HCT116 (cell line): ENCODE data around the gene LAMC2.

Experiments used
- ATF3 ChIP-seq: IDR thresholded peaks from 2 replicates; pipeline ENCODE4 v1.6.1; 2012
- CTCF ChIP-seq, 3 experiments: fragments of 200-600 bp in 1 of 3; sonication (generic) in 1 of 3; IDR thresholded peaks in 2 of 3; conservative IDR thresholded peaks in 1 of 3; 2 replicates each; pipeline ENCODE4 v1.5.1; 2012 to 2017; ENCODE audit warnings: low read depth in 2 of 3, low read length in 2 of 3, antibody characterized with exemption in 1 of 3, borderline replicate concordance in 1 of 3, control low read depth in 1 of 3, mild to moderate bottlenecking in 1 of 3, mixed read lengths in 1 of 3, mixed run types in 1 of 3, moderate library complexity in 1 of 3; ENCODE audit not compliant: insufficient read depth in 1 of 3
- EGR1 ChIP-seq: IDR thresholded peaks from 2 replicates; pipeline ENCODE4 v1.6.1; 2012; ENCODE audit warnings: low read depth
- EZH2phosphoT487 ChIP-seq: fragments of 200-600 bp; IDR thresholded peaks from 2 replicates; pipeline ENCODE4 v1.6.1; 2018; ENCODE audit warnings: antibody characterized with exemption, borderline replicate concordance
- JUND ChIP-seq: IDR thresholded peaks from 2 replicates; pipeline ENCODE4 v1.6.1; 2012
- POLR2A ChIP-seq: IDR thresholded peaks from 2 replicates; pipeline ENCODE4 v1.7.0; 2011; ENCODE audit warnings: borderline replicate concordance; ENCODE audit not compliant: insufficient read depth, insufficient read length; ENCODE audit errors: extremely low read depth
- SRF ChIP-seq: IDR thresholded peaks from 2 replicates; pipeline ENCODE4 v1.6.1; 2012; ENCODE audit warnings: low read depth
- YY1 ChIP-seq: IDR thresholded peaks from 2 replicates; pipeline ENCODE4 v1.6.1; 2011; ENCODE audit warnings: low read length, low read depth, moderate library complexity, mild to moderate bottlenecking; ENCODE audit not compliant: insufficient replicate concordance; ENCODE audit errors: extremely low read depth
- ZBTB33 ChIP-seq: IDR thresholded peaks from 2 replicates; pipeline ENCODE4 v1.6.1; 2011; ENCODE audit warnings: mild to moderate bottlenecking, low read length, moderate library complexity; ENCODE audit not compliant: insufficient replicate concordance; ENCODE audit errors: extremely low read depth

- no peak for TF ChIP-seq CTCF (IDR thresholded peaks at IDR 0.05 in 2 of 3, conservative IDR thresholded peaks at IDR 0.05 in 1 of 3; ENCODE audit: borderline replicate concordance in 1 of 3, insufficient read depth in 1 of 3, low read depth in 2 of 3, low read length in 2 of 3)
- no peak for TF ChIP-seq POLR2A
- no peak for TF ChIP-seq EZH2phosphoT487
- TF ChIP-seq SRF, result no peak
- TF ChIP-seq EGR1, result no peak
- TF ChIP-seq ATF3, result no peak
- no peak for TF ChIP-seq ZBTB33
- TF ChIP-seq JUND, result no peak
- TF ChIP-seq YY1, result no peak
Measured at GRCh38 chr1:183137782-183138181, 48.3 kb upstream of the LAMC2 start.
